ENCODE results near the gene TASP1.

The TASP1 gene

DNA sequence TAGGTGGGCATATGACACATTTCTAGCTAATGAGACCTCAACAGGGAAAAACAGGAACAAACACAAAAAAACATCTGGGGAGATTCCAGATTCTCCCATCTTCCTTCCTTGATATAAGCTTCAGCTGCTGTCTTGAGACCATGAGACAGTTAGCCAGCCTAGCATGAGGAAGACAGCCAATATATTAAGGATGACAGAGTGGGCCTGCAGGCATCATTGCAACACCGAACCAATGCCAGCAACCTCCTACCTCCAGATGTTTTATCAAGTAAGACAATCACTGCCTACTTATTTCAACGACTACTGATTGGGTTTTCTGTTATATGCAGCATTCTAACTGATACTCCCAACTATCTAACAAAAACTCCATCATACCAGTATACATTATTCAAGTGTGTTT is 298.6 kb downstream of the TASP1 start:
- no peak for DNase-seq

Measured in NCI-H1694 (cell line).